H1 (cell line): ENCODE data around the gene LDAH. TPM values are rescaled to one million over a fixed set of nuclear protein-coding genes. Genes with fewer than 3 reads are reported as not detected.

Source experiments
- EZH2 ChIP-seq: fragments of 200-600 bp; sonication (generic); IDR thresholded peaks from 2 replicates; pipeline ENCODE4 v1.7.1; 2012; ENCODE audit warnings: low read depth, mild to moderate bottlenecking, moderate library complexity, low read length, inconsistent platforms; ENCODE audit not compliant: severe bottlenecking
- JUND ChIP-seq: IDR thresholded peaks from 2 replicates; pipeline ENCODE4 v1.6.1; 2011; ENCODE audit warnings: mild to moderate bottlenecking, improper control_type of control experiment, low read length
- PHF8 ChIP-seq: fragments of 200-600 bp; sonication (generic); conservative IDR thresholded peaks from 2 replicates; pipeline ENCODE4 v1.7.1; 2012; ENCODE audit warnings: low read depth, mild to moderate bottlenecking, inconsistent platforms, low read length, moderate library complexity
- SUZ12 ChIP-seq: fragments of 200-600 bp; sonication (generic); IDR thresholded peaks from 2 replicates; pipeline ENCODE4 v1.6.1; 2012; ENCODE audit warnings: mild to moderate bottlenecking, inconsistent platforms, low read length, moderate library complexity, mixed read lengths
- polyA plus RNA-seq, 7 experiments: library from polyadenylated mRNA; depleted of rRNA in 3 of 7; stranded (reverse) in 5 of 7; unstranded in 2 of 7; fragments of >200 nt in 5 of 7; fragments of 200-250 nt in 2 of 7; gene quantifications; 1 replicate in 5 of 7; 2 replicates in 1 of 7; 4 replicates in 1 of 7; pipeline versions ENCODE4 v1.2.1 to v1.2.3, GENCODE V29; 2011 to 2013; ENCODE audit warnings: missing spikeins in 2 of 7, mixed read lengths in 2 of 7
- total RNA-seq: library from RNA; stranded (reverse); fragmentation: NEBNext Ultra II Directional; extraction: Animal tissue kit (Norgen Biotek cat#: 25700); gene quantifications from 2 replicates; pipeline ENCODE4 v1.2.1, GENCODE V29; 2021
- TF ChIP-seq, protein P1 (sequence below): fragments of 300-600 bp; sonication (generic); IDR thresholded peaks from 2 replicates; pipeline ENCODE4 v1.7.1; 2012; ENCODE audit warnings: low read length, moderate library complexity, mild to moderate bottlenecking, inconsistent platforms; ENCODE audit not compliant: insufficient replicate concordance
- TF ChIP-seq, protein P2 (sequence below), 3 experiments: IDR thresholded peaks; 1 replicate in 2 of 3; 2 replicates in 1 of 3; pipeline versions ENCODE4 v1.5.1 to v1.6.1; 2011; ENCODE audit warnings: low read length in 3 of 3, mild to moderate bottlenecking in 3 of 3, inconsistent platforms in 2 of 3, low read depth in 1 of 3, moderate library complexity in 1 of 3; ENCODE audit not compliant: insufficient read depth in 1 of 3; ENCODE audit errors: control extremely low read depth in 1 of 3

LDAH gene
- total and polyA plus RNA-seq, 2 of the 8 experiments (the other 6 are each of a cell fraction or from before 2014, with no cell fraction given) = 10.9 to 26.3 TPM

DNA sequence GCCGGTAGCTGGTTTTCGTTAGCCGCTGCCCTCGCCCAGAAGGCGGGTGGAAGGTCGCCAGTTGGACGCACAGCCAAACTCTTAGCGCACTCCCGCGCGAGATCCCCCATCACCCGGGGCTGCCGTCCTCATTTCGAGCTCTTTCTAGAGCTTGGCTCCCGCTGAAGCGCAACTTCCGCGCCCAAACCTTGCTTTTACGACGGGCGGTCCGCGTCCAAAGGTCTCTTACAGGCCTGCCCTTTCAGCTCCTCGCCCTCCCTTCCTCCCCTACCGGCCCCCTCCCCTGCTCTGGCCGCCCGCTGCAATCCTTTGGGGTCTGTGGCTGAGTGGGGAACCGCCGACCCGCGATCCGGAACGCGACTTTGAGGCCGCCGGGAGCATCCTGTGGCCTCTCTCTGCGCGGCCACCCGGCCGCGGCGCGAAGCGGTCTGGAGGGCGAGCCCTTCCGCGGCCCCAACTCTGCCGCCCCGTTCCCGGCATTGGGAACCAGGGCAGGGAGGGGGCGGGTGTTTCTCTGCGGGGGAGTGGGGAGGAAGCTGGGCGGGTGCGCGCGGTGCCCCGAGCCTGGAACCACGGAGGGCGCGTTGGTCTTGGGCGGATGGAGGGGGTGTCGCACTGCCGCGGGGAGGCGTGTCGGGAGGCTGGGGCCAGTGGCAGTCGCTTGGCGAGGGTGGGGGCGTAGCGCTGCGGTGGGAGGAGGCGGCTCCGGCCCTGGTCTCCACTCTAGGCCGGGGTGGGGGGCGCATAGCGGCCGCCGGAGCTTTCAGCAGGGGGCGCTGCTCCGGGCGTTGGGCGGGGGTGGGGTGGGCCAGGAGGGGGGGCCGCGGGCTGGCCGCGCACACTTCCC, 156.4 kb downstream of the LDAH start, which contains the start of gene GDF7 (continued):
- TF ChIP-seq, protein P1, sequence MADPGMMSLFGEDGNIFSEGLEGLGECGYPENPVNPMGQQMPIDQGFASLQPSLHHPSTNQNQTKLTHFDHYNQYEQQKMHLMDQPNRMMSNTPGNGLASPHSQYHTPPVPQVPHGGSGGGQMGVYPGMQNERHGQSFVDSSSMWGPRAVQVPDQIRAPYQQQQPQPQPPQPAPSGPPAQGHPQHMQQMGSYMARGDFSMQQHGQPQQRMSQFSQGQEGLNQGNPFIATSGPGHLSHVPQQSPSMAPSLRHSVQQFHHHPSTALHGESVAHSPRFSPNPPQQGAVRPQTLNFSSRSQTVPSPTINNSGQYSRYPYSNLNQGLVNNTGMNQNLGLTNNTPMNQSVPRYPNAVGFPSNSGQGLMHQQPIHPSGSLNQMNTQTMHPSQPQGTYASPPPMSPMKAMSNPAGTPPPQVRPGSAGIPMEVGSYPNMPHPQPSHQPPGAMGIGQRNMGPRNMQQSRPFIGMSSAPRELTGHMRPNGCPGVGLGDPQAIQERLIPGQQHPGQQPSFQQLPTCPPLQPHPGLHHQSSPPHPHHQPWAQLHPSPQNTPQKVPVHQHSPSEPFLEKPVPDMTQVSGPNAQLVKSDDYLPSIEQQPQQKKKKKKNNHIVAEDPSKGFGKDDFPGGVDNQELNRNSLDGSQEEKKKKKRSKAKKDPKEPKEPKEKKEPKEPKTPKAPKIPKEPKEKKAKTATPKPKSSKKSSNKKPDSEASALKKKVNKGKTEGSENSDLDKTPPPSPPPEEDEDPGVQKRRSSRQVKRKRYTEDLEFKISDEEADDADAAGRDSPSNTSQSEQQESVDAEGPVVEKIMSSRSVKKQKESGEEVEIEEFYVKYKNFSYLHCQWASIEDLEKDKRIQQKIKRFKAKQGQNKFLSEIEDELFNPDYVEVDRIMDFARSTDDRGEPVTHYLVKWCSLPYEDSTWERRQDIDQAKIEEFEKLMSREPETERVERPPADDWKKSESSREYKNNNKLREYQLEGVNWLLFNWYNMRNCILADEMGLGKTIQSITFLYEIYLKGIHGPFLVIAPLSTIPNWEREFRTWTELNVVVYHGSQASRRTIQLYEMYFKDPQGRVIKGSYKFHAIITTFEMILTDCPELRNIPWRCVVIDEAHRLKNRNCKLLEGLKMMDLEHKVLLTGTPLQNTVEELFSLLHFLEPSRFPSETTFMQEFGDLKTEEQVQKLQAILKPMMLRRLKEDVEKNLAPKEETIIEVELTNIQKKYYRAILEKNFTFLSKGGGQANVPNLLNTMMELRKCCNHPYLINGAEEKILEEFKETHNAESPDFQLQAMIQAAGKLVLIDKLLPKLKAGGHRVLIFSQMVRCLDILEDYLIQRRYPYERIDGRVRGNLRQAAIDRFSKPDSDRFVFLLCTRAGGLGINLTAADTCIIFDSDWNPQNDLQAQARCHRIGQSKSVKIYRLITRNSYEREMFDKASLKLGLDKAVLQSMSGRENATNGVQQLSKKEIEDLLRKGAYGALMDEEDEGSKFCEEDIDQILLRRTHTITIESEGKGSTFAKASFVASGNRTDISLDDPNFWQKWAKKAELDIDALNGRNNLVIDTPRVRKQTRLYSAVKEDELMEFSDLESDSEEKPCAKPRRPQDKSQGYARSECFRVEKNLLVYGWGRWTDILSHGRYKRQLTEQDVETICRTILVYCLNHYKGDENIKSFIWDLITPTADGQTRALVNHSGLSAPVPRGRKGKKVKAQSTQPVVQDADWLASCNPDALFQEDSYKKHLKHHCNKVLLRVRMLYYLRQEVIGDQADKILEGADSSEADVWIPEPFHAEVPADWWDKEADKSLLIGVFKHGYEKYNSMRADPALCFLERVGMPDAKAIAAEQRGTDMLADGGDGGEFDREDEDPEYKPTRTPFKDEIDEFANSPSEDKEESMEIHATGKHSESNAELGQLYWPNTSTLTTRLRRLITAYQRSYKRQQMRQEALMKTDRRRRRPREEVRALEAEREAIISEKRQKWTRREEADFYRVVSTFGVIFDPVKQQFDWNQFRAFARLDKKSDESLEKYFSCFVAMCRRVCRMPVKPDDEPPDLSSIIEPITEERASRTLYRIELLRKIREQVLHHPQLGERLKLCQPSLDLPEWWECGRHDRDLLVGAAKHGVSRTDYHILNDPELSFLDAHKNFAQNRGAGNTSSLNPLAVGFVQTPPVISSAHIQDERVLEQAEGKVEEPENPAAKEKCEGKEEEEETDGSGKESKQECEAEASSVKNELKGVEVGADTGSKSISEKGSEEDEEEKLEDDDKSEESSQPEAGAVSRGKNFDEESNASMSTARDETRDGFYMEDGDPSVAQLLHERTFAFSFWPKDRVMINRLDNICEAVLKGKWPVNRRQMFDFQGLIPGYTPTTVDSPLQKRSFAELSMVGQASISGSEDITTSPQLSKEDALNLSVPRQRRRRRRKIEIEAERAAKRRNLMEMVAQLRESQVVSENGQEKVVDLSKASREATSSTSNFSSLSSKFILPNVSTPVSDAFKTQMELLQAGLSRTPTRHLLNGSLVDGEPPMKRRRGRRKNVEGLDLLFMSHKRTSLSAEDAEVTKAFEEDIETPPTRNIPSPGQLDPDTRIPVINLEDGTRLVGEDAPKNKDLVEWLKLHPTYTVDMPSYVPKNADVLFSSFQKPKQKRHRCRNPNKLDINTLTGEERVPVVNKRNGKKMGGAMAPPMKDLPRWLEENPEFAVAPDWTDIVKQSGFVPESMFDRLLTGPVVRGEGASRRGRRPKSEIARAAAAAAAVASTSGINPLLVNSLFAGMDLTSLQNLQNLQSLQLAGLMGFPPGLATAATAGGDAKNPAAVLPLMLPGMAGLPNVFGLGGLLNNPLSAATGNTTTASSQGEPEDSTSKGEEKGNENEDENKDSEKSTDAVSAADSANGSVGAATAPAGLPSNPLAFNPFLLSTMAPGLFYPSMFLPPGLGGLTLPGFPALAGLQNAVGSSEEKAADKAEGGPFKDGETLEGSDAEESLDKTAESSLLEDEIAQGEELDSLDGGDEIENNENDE = no peak
- TF ChIP-seq JUND (no peak), SUZ12 (peak; percentile 64), PHF8 (peak; percentile 50), EZH2 (peak; percentile 91)
- TF ChIP-seq, protein P2, sequence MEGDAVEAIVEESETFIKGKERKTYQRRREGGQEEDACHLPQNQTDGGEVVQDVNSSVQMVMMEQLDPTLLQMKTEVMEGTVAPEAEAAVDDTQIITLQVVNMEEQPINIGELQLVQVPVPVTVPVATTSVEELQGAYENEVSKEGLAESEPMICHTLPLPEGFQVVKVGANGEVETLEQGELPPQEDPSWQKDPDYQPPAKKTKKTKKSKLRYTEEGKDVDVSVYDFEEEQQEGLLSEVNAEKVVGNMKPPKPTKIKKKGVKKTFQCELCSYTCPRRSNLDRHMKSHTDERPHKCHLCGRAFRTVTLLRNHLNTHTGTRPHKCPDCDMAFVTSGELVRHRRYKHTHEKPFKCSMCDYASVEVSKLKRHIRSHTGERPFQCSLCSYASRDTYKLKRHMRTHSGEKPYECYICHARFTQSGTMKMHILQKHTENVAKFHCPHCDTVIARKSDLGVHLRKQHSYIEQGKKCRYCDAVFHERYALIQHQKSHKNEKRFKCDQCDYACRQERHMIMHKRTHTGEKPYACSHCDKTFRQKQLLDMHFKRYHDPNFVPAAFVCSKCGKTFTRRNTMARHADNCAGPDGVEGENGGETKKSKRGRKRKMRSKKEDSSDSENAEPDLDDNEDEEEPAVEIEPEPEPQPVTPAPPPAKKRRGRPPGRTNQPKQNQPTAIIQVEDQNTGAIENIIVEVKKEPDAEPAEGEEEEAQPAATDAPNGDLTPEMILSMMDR (IDR thresholded peaks at IDR 0.05; ENCODE audit: control extremely low read depth in 1 of 3, insufficient read depth in 1 of 3, low read depth in 1 of 3, low read length in 3 of 3) = peak in 1 of 3 experiments; percentile 35; a peak in 2 of 4 replicates
